Muscle of leg (tissue), 11 donors: Measurements from ENCODE around the gene ZNF423. TPM values are rescaled to one million over a fixed set of nuclear protein-coding genes. Genes with fewer than 3 reads are reported as not detected.

Source experiments
- DNase-seq: peaks from one replicate; pipeline ENCODE4 v3.0.0; 2013
- H3K27ac ChIP-seq: one replicate; pipeline ENCODE4 v1.5.1; 2013; ENCODE audit warnings: mild to moderate bottlenecking, low read length, control low read depth
- H3K27me3 ChIP-seq: one replicate; pipeline ENCODE4 v1.6.1; 2013; ENCODE audit warnings: low read length; ENCODE audit not compliant: control insufficient read depth, insufficient read depth
- H3K36me3 ChIP-seq: one replicate; pipeline ENCODE4 v1.6.1; 2013; ENCODE audit warnings: low read length; ENCODE audit not compliant: control insufficient read depth, insufficient read depth
- H3K4me1 ChIP-seq: one replicate; pipeline ENCODE4 v1.6.1; 2013; ENCODE audit warnings: low read length; ENCODE audit not compliant: control insufficient read depth, insufficient read depth
- H3K4me3 ChIP-seq: one replicate; pipeline ENCODE4 v1.5.1; 2013; ENCODE audit warnings: low read length, control low read depth
- H3K9me3 ChIP-seq: replicated peaks from 2 replicates; pipeline ENCODE4 v1.6.1; 2013; ENCODE audit warnings: low read depth, low read length; ENCODE audit not compliant: control insufficient read depth
- WGBS: methylation state at CpG from one replicate; pipeline ENCODE4 v1.1.5; 2013; ENCODE audit warnings: missing lambda C conversion rate; ENCODE audit not compliant: insufficient coverage; 5-methylcytosine and 5-hydroxymethylcytosine counted together
- polyA plus RNA-seq, 8 donors: library from polyadenylated mRNA; unstranded; fragments of 120-200 nt; gene quantifications; one replicate each; pipeline versions ENCODE4 v1.2.1 to v1.2.3, GENCODE V29; 2013; ENCODE audit warnings: inconsistent platforms in 1 of 8, low replicate concordance in 1 of 8; ENCODE audit not compliant: insufficient read length in 8 of 8, insufficient read depth in 1 of 8
- total RNA-seq: library from RNA; stranded (reverse); fragments of 120-200 nt; gene quantifications from one replicate; pipeline ENCODE4 v1.2.4, GENCODE V29; 2013

Gene ZNF423
- total and polyA plus RNA-seq, 9 donors = 15.8 to 30.0 (median 25.5) TPM

GRCh38 chr16:49827805-49828438, 28.0 kb downstream of the ZNF423 start:
- H3K27me3 ChIP-seq = no peaks in the 10 kb centered on the region
- H3K4me3 ChIP-seq = no peak overlapping the region
- H3K27ac ChIP-seq = peak overlapping the region; percentile 57
- H3K36me3 ChIP-seq = peaks cover 6% of the 10 kb centered on the region
- 54% methylated on average over 4 of the region's 8 CpGs for WGBS
- no peaks in the 10 kb centered on the region for H3K9me3 ChIP-seq
- peaks cover 78% of the 10 kb centered on the region for H3K4me1 ChIP-seq
- DNase-seq = peak; percentile 83

- Histone ChIP-seq H3K9me3 (no peaks in the 10 kb centered on the region), H3K4me3 (no peak overlapping the region), H3K27ac (peak overlapping the region; percentile 25), H3K4me1 (peaks cover 81% of the 10 kb centered on the region), H3K36me3 (peaks cover 7% of the 10 kb centered on the region), H3K27me3 (no peaks in the 10 kb centered on the region)
- no peak for DNase-seq
- WGBS = 63% methylated on average over 2 of the region's 5 CpGs
Observed at GRCh38 chr16:49826515-49826914, 29.4 kb downstream of the ZNF423 start.

GRCh38 chr16:49825041-49825440, 30.9 kb downstream of the ZNF423 start:
- Histone ChIP-seq H3K27ac (peak overlapping the region; percentile 78), H3K27me3 (no peaks in the 10 kb centered on the region), H3K4me3 (no peak overlapping the region), H3K36me3 (peaks cover 2% of the 10 kb centered on the region), H3K9me3 (no peaks in the 10 kb centered on the region), H3K4me1 (peaks cover 85% of the 10 kb centered on the region)
- no CpG with 5 or more reads among the region's 1 CpG for WGBS
- no peak for DNase-seq

GRCh38 chr16:49824593-49824992, 31.3 kb downstream of the ZNF423 start:
- Histone ChIP-seq H3K9me3 (no peaks in the 10 kb centered on the region), H3K36me3 (peaks cover 2% of the 10 kb centered on the region), H3K4me3 (no peak overlapping the region), H3K27ac (peak overlapping the region; percentile 78), H3K4me1 (peaks cover 82% of the 10 kb centered on the region), H3K27me3 (no peaks in the 10 kb centered on the region)
- DNase-seq = no peak
- 33% methylated on average over 5 of the region's 9 CpGs for whole genome bisulfite sequencing

GRCh38 chr16:49822649-49823370, 33.1 kb downstream of the ZNF423 start:
- no peaks in the 10 kb centered on the region for H3K27me3 ChIP-seq
- peaks cover 2% of the 10 kb centered on the region for H3K36me3 ChIP-seq
- H3K9me3 ChIP-seq = no peaks in the 10 kb centered on the region
- H3K4me1 ChIP-seq = peaks cover 68% of the 10 kb centered on the region
- peak; percentile 63 for DNase-seq
- H3K4me3 ChIP-seq = no peak overlapping the region
- peak overlapping the region; percentile 47 for H3K27ac ChIP-seq
- WGBS = 44% methylated on average over 8 of the region's 8 CpGs

GRCh38 chr16:49821614-49822282, 34.2 kb downstream of the ZNF423 start:
- Histone ChIP-seq H3K36me3 (peaks cover 2% of the 10 kb centered on the region), H3K4me1 (peaks cover 68% of the 10 kb centered on the region), H3K9me3 (no peaks in the 10 kb centered on the region), H3K27me3 (no peaks in the 10 kb centered on the region), H3K4me3 (no peak overlapping the region), H3K27ac (peak overlapping the region; percentile 55)
- 62% methylated on average over 5 of the region's 13 CpGs for WGBS
- DNase-seq = no peak

GRCh38 chr16:49821156-49821555, 34.8 kb downstream of the ZNF423 start:
- peaks cover 67% of the 10 kb centered on the region for H3K4me1 ChIP-seq
- no peaks in the 10 kb centered on the region for H3K9me3 ChIP-seq
- peaks cover 2% of the 10 kb centered on the region for H3K36me3 ChIP-seq
- no CpG with 5 or more reads among the region's 9 CpGs for WGBS
- H3K4me3 ChIP-seq = no peak overlapping the region
- H3K27ac ChIP-seq = peak overlapping the region; percentile 7
- DNase-seq = no peak
- no peaks in the 10 kb centered on the region for H3K27me3 ChIP-seq

- WGBS = 89% methylated on average over 11 of the region's 13 CpGs
- DNase-seq = no peak
- Histone ChIP-seq H3K36me3 (peaks cover 2% of the 10 kb centered on the region), H3K27ac (no peak overlapping the region), H3K4me1 (peaks cover 71% of the 10 kb centered on the region), H3K27me3 (no peaks in the 10 kb centered on the region), H3K9me3 (no peaks in the 10 kb centered on the region), H3K4me3 (no peak overlapping the region)
Observed at GRCh38 chr16:49817754-49818507, 38.0 kb downstream of the ZNF423 start.

GRCh38 chr16:49816875-49817274, 39.0 kb downstream of the ZNF423 start:
- H3K4me3 ChIP-seq = no peak overlapping the region
- WGBS = 38% methylated on average over 2 of the region's 8 CpGs
- no peak for DNase-seq
- H3K27ac ChIP-seq = peak overlapping the region; percentile 35
- no peaks in the 10 kb centered on the region for H3K27me3 ChIP-seq
- peaks cover 71% of the 10 kb centered on the region for H3K4me1 ChIP-seq
- no peaks in the 10 kb centered on the region for H3K9me3 ChIP-seq
- H3K36me3 ChIP-seq = no peaks in the 10 kb centered on the region
